PFSK-1 (cell line): ENCODE data around the gene PITPNM3.

ENCODE experiments used
- FOXP2 ChIP-seq: optimal IDR thresholded peaks from 2 replicates; pipeline ENCODE3; 2011; ENCODE audit warnings: borderline replicate concordance, control low read depth, inconsistent platforms; ENCODE audit not compliant: insufficient read depth; ENCODE audit errors: extremely low read length, extremely low read depth
- POLR2AphosphoS5 ChIP-seq: IDR thresholded peaks from 2 replicates; pipeline ENCODE4 v1.6.1; 2012; ENCODE audit warnings: low read depth, mild to moderate bottlenecking, control low read depth, low read length, moderate library complexity
- REST ChIP-seq, 2 experiments: IDR thresholded peaks; 2 replicates each; pipeline versions ENCODE4 v1.6.1 to v1.8.0; 2011 to 2012; ENCODE audit warnings: low read depth in 2 of 2, low read length in 2 of 2, control low read depth in 1 of 2, inconsistent platforms in 1 of 2, mild to moderate bottlenecking in 1 of 2, moderate library complexity in 1 of 2; ENCODE audit not compliant: insufficient read depth in 1 of 2
- TAF1 ChIP-seq: IDR thresholded peaks from 2 replicates; pipeline ENCODE4 v1.6.1; 2012; ENCODE audit warnings: low read length, control low read depth, borderline replicate concordance; ENCODE audit not compliant: insufficient read depth

- TF ChIP-seq POLR2AphosphoS5 (no peak), REST (IDR thresholded peaks at IDR 0.05; ENCODE audit: insufficient read depth in 1 of 2, low read depth in 2 of 2, low read length in 2 of 2) (no peak), TAF1 (no peak), FOXP2 (no peak)
Observed at GRCh38 chr17:6521586-6521985, 34.8 kb downstream of the PITPNM3 start.
